Kidney (tissue), 14 donors: Measurements from ENCODE around the gene MGAT4A. TPM values are rescaled to one million over a fixed set of nuclear protein-coding genes. Genes with fewer than 3 reads are reported as not detected.
A peak's percentile ranks its signal among the peaks of the same experiment; 100 is the strongest.

Experiments used
- DNase-seq, 5 donors: peaks; one replicate each; pipeline ENCODE4 v3.0.0-alpha.2; 2013 to 2020
- FAIRE-seq: peaks from 2 replicates; lab custom pipeline; 2012; peaks lifted over from hg19 to GRCh38; lab: Jason Lieb, UNC
- H3K27ac ChIP-seq, 2 donors: one replicate each; pipeline ENCODE4 v1.7.0; 2013; ENCODE audit warnings: low read depth in 2 of 2, low read length in 2 of 2, inconsistent platforms in 1 of 2
- H3K27me3 ChIP-seq: one replicate; pipeline ENCODE4 v1.7.1; 2013; ENCODE audit warnings: low read length, inconsistent platforms; ENCODE audit not compliant: control insufficient read depth, insufficient read depth
- H3K36me3 ChIP-seq, 3 donors: one replicate each; pipeline versions ENCODE4 v1.7.0 to v1.7.1; 2013; ENCODE audit warnings: low read length in 3 of 3, control low read depth in 1 of 3, inconsistent platforms in 1 of 3; ENCODE audit not compliant: insufficient read depth in 3 of 3, control insufficient read depth in 2 of 3
- H3K4me1 ChIP-seq, 3 donors: one replicate each; pipeline versions ENCODE4 v1.7.0 to v1.7.1; 2013; ENCODE audit warnings: low read length in 3 of 3, inconsistent platforms in 1 of 3, low read depth in 1 of 3; ENCODE audit not compliant: control insufficient read depth in 2 of 3, insufficient read depth in 2 of 3
- H3K4me3 ChIP-seq, 3 donors: one replicate each; pipeline versions ENCODE4 v1.7.0 to v1.8.1; 2013; ENCODE audit warnings: low read length in 3 of 3, control low read depth in 1 of 3, inconsistent platforms in 1 of 3
- H3K9ac ChIP-seq, 3 donors: one replicate each; pipeline versions ENCODE4 v1.7.0 to v1.7.1; 2013; ENCODE audit warnings: low read length in 3 of 3, control low read depth in 1 of 3, inconsistent platforms in 1 of 3
- H3K9me3 ChIP-seq, 3 donors: one replicate each; pipeline versions ENCODE4 v1.7.0 to v1.7.1; 2013; ENCODE audit warnings: low read length in 3 of 3, control low read depth in 1 of 3, inconsistent platforms in 1 of 3; ENCODE audit not compliant: control insufficient read depth in 2 of 3, insufficient read depth in 1 of 3
- intact Hi-C: fragments of 100-400 bp; cut with DNase I; formaldehyde crosslinking; loops from one replicate; pipeline ENCODE4 v1.11.1; 2022
- polyA plus RNA-seq: library from polyadenylated mRNA; stranded (reverse); fragments of 350-450 nt; fragmentation: Illumina TruSeq; extraction: RNeasy Lipid Tissue Mini Kit (QIAGEN cat#74804); gene quantifications from one replicate; pipeline ENCODE4 v1.2.3, GENCODE V29; 2014; ENCODE audit warnings: low read depth, low replicate concordance; ENCODE audit not compliant: insufficient read depth
- total RNA-seq: library from RNA; stranded (reverse); fragmentation: NEBNext Ultra II Directional; extraction: Animal tissue kit (Norgen Biotek cat#: 25700); gene quantifications from one replicate; pipeline ENCODE4 v1.2.1, GENCODE V29; 2021
- TF ChIP-seq, protein P1 (sequence below): IDR thresholded peaks from 3 replicates; pipeline ENCODE4 v1.5.1; 2012; ENCODE audit warnings: mild to moderate bottlenecking, moderate library complexity, borderline replicate concordance; ENCODE audit not compliant: insufficient read depth; ENCODE audit errors: extremely low read depth
- donor health status: control.
- donor health status: control.
- donor health status: control.
- donor health status: control.
- donor health status: control.
- donor health status: DM: yes; HTN: yes; CAD: no.
- donor health status: Normal renal cell carcinoma (clear cell type).

MGAT4A gene
- total and polyA plus RNA-seq, 2 donors from 2014 or later, result 23.5 to 101 TPM

DNA sequence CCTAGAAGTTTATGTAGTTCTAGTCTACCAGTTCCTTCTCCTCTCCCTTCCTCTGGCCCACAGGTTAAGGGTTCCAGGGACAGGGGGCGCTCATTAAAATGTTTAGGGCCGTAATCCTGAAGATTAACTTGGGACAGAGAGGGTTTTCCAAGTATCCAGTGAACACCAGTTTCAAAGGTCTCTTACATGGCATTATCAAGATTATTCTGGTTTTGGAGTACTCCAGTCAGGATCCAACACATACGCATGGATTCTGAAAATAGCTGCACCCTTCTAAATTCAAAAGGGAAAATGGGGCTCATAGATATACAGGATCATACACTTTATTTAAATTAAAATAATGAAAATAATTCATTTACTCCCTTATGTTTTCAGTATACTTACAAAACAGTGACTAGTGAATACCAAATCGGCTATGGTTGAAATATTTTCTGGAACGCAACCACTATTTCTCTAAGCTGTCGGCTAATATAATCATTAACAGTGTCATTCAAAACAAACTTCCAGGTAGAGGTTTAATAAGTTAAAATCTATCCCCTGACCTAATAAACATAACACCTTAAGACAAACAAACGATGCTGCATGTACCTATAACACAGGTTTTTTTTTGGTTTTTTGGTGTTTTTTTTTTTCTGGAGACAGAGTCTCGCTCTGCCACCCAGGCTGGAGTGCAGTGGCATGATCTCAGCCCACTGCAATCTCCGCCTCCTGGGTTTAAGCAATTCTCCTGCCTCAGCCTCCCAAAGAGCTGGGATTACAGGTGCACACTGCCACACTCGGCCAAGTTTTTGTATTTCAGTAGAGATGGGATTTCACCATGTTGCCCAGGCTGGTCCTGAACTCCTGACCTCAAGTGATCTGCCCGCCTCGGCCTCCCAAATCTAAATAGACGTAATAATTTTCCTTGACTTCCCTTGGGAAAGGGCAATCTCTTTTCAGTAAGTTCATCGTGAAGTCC, 44.7 kb downstream of the MGAT4A start:
- Histone ChIP-seq H3K9ac (peak overlapping the region in 1 of 3 donors; percentile 62), H3K4me1 (peaks cover 0 to 23% (median 11%) of the 10 kb centered on the region in 3 donors), H3K4me3 (peak overlapping the region in 1 of 3 donors; percentile 46), H3K27ac (peak overlapping the region; percentile 75 to 92), H3K36me3 (no peaks in the 10 kb centered on the region), H3K9me3 (no peaks in the 10 kb centered on the region), H3K27me3 (no peaks in the 10 kb centered on the region)
- FAIRE-seq (peak; percentile 95), DNase-seq (peak in 2 of 5 donors; percentile 60 to 67)
- TF ChIP-seq, protein P1, sequence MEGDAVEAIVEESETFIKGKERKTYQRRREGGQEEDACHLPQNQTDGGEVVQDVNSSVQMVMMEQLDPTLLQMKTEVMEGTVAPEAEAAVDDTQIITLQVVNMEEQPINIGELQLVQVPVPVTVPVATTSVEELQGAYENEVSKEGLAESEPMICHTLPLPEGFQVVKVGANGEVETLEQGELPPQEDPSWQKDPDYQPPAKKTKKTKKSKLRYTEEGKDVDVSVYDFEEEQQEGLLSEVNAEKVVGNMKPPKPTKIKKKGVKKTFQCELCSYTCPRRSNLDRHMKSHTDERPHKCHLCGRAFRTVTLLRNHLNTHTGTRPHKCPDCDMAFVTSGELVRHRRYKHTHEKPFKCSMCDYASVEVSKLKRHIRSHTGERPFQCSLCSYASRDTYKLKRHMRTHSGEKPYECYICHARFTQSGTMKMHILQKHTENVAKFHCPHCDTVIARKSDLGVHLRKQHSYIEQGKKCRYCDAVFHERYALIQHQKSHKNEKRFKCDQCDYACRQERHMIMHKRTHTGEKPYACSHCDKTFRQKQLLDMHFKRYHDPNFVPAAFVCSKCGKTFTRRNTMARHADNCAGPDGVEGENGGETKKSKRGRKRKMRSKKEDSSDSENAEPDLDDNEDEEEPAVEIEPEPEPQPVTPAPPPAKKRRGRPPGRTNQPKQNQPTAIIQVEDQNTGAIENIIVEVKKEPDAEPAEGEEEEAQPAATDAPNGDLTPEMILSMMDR, result peak; percentile 5
- intact Hi-C loops, result no loop called here

DNA sequence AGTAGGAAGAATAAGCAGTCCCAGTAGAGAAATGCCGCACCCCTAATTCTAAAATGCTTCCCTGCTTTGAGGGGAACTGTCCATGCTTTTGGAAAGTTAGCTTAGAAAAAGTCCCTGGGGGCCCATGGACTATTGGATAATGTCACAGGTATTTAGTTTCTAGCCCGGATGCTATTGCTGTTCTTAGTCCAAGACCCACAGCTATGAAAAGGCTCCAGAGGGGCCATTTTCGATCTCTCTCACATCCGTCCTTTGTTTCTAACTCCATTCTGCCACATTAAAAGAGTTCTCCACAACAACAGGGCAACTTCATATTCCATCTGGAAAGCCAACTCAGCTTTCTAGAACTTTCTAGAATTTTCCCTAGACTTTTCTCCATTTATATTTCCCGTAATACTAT, 47.2 kb downstream of the MGAT4A start:
- H3K27me3 ChIP-seq, result no peaks in the 10 kb centered on the region
- no peaks in the 10 kb centered on the region for H3K36me3 ChIP-seq
- TF ChIP-seq, protein P1, result no peak
- FAIRE-seq (no peak), DNase-seq (no peak)
- intact Hi-C loops, result no loop called here
- peaks cover 0 to 16% (median 8%) of the 10 kb centered on the region in 3 donors for H3K4me1 ChIP-seq
- H3K4me3 ChIP-seq, result no peak overlapping the region
- no peaks in the 10 kb centered on the region for H3K9me3 ChIP-seq
- peak overlapping the region in 1 of 2 donors; percentile 68 for H3K27ac ChIP-seq
- H3K9ac ChIP-seq, result no peak overlapping the region

DNA sequence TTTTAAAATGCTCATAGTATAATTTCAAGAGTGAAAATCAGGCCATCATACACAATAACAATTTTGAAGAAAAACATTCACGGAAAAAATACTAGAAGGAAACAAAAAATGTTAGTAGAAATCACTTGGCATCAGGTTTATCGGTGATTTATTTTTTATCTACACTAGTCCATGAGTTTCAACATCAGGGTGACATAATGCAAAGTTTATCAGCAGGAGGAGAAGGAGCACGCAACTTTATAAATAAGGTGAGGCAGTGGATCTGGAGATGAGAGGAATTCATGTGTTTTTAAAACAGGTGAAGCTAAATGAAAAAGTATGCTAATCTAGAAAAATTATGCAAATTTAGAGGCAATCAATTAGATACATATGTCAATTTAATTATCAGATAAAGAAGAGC, 54.2 kb downstream of the MGAT4A start:
- Histone ChIP-seq H3K27me3 (no peaks in the 10 kb centered on the region), H3K4me1 (no peaks in the 10 kb centered on the region), H3K9me3 (no peaks in the 10 kb centered on the region), H3K4me3 (no peak overlapping the region), H3K9ac (no peak overlapping the region), H3K27ac (no peak overlapping the region), H3K36me3 (peaks cover 0 to 8% (median 2%) of the 10 kb centered on the region in 3 donors)
- no peak for DNase-seq
- no peak for FAIRE-seq
- TF ChIP-seq, protein P1, result no peak
- intact Hi-C loops, result no loop called here
